CD4-positive, alpha-beta T cell treated with Interleukin-6 for 4 hours (primary cell): ENCODE results near the gene PLEKHF1.
A peak's percentile ranks its signal among the peaks of the same experiment; 100 is the strongest.
"Not testable (repeated sequence)": the region's sequence is repeated elsewhere in the genome, so short reads cannot be mapped to it uniquely, and the experiment has no call there.

Source experiments
- DNase-seq: peaks from one replicate; pipeline ENCODE4 v3.0.0-alpha.2; 2020; ENCODE audit warnings: mixed read lengths

PLEKHF1 gene, protein sequence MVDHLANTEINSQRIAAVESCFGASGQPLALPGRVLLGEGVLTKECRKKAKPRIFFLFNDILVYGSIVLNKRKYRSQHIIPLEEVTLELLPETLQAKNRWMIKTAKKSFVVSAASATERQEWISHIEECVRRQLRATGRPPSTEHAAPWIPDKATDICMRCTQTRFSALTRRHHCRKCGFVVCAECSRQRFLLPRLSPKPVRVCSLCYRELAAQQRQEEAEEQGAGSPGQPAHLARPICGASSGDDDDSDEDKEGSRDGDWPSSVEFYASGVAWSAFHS

GRCh38 chr19:29665215-29665825 is at the start of gene PLEKHF1:
TSS of gene PLEKHF1 (plus strand) at chr19:29665461. CDS start at chr19:29673840, 8,379 bp downstream.
- peak; percentile 90 for DNase-seq

DNA sequence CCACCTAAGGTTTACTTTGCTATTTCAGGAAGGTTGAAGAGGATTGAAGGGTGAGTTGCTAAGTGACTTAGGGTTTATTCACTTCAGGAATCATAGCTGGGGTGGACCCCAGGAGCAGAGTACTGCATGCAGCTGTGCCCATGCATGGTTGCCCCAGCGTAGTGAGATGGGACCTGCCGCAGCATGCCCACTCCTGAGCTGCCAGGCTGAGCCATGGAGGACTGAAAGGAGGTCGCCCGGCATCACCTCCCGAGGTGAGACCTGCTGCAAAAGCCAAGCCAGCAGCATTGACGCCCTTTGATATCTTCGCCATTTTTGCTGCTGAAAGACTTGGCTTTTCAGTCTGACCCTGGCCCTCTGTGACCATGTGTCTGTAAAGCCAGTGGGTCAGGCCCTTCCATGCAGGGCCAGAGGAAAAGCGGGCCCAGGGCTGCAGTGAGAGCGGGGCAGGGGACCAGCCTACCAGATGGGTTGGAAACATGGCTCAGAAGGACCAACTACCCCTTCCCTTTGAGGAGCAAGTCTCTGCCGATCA is 49.3 kb upstream of the PLEKHF1 start:
- DNase-seq, result no peak

GRCh38 chr19:29616541-29616940 is 48.7 kb upstream of the PLEKHF1 start:
- DNase-seq, result no peak

GRCh38 chr19:29617366-29618266 is 47.6 kb upstream of the PLEKHF1 start:
- no peak for DNase-seq

DNA sequence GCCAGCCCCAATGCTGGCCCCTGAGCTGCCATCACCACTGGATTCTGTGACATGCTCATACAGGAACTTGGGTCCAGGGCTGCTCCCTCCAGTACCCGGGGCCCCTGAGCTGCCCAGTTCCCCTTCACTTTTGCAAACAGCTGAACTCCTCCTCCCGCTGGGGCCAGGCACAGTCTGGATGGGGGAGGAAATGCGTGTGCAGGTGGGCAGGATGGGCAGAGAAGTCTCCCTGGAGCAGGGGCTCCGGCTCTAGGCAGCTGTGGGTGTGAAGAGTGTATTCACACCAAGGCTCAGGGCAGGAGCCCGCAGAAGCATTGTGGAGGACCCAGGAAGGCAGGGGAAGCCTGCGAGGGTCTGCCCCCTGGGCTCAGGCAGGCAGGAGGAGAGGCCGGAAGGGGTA is 46.8 kb upstream of the PLEKHF1 start:
- DNase-seq, result no peak

DNA sequence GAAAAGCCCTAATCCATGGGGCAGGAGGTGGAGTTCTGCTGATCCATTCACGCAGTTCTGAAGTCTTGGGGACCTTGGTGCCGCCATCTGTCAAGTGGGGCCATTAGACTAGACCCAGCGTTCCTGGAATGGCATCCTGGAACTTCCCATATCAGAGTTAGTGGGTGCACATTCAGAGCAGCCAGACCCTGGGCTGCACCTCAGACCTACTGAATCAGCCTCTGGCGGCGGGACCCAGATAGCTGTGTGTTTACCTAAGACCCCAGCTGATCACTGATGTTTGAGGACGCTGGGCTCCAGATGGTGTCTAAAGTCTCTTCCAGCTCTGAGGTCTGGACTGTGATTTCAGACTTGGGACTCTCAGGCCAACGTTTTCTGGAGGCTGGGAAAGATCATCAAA is 46.4 kb upstream of the PLEKHF1 start:
- no peak for DNase-seq

- DNase-seq, result peak; percentile 50
These were observed 44.3 kb upstream of the PLEKHF1 start for GRCh38 chr19:29620931-29621351.

- peak; percentile 34 for DNase-seq
These were observed 42.8 kb upstream of the PLEKHF1 start for GRCh38 chr19:29622166-29623070.

GRCh38 chr19:29623726-29624488 is 41.4 kb upstream of the PLEKHF1 start:
- peak; percentile 41 for DNase-seq

DNA sequence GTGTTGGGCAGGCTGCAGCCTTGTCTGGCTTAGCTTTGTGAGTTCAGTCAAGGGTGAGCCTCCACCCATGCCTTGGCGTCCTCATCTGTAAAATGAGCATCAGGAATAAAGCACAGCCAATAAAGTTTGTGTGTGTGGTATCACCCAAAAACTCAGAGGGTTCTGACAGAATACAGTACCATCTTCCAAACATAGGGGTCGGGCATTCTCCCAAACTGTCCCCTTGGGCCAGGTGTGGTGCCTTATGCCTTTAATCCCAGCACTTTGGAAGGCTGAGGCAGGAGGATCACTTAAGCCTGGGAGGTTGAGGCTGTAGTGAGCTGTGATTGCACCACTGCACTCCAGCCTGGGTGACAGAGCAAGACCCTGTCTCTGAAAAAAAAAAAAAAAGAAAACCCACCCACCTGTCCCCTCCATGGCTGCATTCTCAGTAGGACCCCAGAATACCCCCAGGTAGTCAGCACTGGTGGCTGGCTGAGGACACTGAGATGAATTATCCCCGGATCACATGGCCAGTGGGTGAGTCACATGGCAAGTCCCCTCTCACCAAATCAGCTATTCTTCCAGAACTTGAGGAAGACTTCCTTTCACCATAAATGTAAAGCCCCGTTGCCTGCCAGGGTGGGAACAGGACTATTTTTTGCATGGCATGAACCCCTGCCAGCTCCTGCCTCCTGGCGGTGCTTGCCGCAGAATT is 40.6 kb upstream of the PLEKHF1 start:
- no peak for DNase-seq

DNA sequence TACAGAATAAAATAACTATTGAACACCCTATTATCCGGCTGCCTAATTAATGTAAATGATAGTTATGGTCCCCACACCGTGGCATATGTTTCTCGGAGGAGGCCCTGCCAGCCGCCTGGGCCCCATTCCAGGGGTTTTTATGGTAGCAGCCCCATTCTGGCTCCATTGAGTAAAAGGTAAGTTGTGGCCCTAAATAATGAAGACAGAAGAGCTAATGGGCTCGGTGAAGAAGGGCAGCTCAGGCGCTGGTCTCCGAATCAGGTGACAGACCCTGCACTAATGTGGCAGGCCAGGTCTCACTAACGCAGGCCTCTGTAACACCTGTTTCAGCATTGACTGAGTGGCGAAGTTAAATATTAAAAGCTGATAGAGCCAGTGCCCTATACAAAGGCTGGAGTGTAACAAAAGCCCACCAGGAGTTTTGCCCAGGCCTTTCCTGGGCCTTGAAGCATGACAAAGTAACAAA is 40.0 kb upstream of the PLEKHF1 start:
- DNase-seq, result no peak

GRCh38 chr19:29626386-29626785 is 38.9 kb upstream of the PLEKHF1 start:
- DNase-seq, result no peak

- not testable (repeated sequence) for DNase-seq
These were observed 38.4 kb upstream of the PLEKHF1 start for GRCh38 chr19:29626832-29627231.

DNA sequence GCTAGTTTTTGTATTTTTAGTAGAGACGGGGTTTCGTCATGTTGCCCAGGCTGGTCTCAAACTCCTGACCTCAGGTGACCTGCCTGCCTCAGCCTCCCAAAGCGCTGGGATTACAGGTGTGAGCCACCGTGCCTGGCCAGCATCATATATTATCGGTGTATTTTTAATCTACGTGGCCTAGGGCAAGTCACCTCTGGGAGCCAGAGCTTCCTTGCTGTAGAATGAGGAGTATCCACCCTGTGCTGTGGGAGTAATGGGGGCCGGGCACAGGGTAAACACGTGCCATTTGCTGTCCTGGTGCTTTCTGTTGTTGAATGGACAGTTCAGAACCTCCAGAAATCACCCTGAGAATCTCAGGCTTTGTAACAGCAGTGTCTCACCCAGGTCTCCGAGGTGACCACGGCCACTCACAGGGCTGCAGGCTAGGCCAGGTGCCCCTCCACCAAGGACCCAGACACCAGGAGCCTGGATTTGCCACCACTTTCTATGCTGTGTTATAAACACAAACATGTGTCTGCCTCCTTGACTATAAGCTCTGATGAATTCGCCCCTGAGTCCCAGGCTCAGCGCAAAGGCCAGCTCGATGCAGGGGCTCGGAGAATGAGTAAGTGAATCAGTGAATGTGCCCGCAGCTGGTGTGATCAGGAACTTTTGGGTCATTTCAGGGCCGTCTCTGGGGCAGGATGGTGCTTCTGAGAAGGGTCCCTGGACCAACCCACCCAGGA is 36.4 kb upstream of the PLEKHF1 start:
- no peak for DNase-seq

GRCh38 chr19:29629836-29630534 is 35.3 kb upstream of the PLEKHF1 start:
- no peak for DNase-seq

DNA sequence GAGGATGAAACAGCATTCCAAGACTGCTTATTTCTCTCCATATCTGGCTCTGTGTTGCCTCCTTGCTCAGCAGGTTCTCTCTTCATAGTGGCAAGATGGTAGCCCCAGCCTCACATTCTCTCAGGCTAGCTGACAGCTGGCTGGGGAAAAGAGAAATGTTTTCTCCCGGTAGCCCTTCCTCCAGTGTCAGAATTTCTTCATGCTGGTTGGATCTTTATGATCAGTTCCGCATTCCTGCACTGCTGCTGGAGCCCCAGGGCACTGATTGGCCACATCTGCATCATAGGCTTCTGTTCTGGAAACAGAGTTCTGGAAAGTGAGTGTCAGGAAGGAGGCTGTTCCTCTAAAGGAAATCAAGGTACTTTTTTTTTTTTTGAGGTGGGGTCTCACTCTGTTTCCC is 34.6 kb upstream of the PLEKHF1 start:
- no peak for DNase-seq

DNA sequence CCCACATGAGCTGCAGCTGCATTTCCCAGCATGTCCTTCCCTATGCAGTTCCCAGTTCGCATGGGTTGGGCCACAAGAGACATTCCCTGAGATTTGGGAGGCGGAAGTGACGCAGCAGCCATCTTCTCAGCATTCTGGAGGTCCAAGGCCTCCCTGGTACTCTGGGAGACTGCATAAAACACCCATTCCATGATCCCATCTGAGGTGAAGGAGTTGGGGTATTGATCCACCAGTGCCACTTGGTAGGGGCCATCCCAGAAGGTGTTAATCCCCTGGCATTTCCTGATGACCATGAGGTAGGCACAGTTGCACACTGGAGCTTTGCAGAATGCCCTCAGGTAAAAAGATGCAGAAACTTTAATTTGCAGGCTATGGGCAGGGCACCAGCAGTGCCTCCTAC is 33.8 kb upstream of the PLEKHF1 start:
- no peak for DNase-seq

DNA sequence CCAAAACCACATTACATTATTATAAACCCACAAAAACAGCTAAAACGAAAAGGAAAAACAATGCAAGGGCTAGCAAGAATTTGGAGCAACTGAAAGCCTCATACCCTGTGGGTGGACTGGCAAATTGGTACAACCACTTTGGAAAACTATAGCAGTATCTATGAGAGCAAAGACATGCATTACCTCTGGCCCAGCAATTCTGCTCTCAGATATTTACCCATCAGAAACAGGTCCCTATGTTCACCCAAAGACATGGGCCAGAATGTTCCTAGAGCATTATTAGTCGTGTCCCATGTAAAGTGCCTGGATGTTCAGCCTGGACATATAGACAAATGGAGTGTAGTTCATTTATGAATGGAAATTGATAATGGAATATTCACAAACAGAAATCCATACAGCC is 31.3 kb upstream of the PLEKHF1 start:
- no peak for DNase-seq

DNA sequence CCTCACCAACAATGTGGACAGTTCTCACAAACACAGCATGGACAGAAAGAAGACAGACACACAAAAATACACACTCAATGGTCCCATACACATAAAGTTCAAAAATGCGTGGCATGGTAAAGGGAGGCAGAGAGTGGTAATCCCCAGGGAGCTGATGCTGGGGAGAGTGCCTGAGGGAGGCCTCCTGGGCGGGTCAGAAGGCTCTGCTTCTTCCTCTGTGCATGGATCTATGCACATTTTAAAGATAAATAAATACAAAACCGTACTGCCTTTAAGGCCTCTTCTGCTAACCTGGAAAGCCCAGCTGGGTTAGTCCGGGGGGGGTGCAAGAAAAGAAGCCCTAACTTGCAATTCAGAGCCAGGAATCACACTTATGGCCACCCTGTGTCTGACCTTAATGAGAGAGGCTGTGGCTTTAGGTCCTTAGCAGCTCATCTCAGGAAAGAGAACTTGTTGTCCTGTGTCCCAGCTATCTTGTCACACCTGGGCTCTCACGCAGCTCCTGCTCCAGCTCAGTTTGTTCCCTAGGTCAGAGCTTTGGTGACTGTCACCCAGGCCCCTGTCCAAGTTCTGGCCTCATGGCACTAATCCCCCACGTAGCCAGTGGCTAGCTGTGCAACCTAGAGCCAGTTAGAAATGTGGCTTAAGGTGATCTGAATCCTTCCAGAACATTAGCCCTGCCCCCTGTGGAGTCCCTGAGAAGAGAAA is 30.7 kb upstream of the PLEKHF1 start:
- DNase-seq, result no peak
